H1 (cell line): ENCODE results near the gene CS. TPM values are rescaled to one million over a fixed set of nuclear protein-coding genes. Genes with fewer than 3 reads are reported as not detected.

ENCODE experiments used
- CTCF ChIA-PET: fragments of 300-600 bp; sonication (Branson Sonifier 250); formaldehyde crosslinking; loops from one replicate; lab custom pipeline; 2021; ENCODE audit not compliant: partially characterized antibody; lab: Charles Lee
- POLR2A ChIA-PET: fragments of 300-600 bp; sonication (Branson Sonifier 250); formaldehyde crosslinking; loops from one replicate; lab custom pipeline; 2021; ENCODE audit warnings: inconsistent platforms; ENCODE audit not compliant: partially characterized antibody; lab: Charles Lee
- DNase-seq, 2 experiments: peaks; one replicate each; pipeline versions ENCODE4 v3.0.0 to v3.0.0-alpha.2; 2010 to 2022; ENCODE audit warnings: low spot score in 2 of 2, low read depth in 1 of 2, mixed read lengths in 1 of 2
- FAIRE-seq: peaks from 2 replicates; lab custom pipeline; 2011; peaks lifted over from hg19 to GRCh38; lab: Jason Lieb, UNC
- H2AFZ ChIP-seq: 2 replicates; pipeline ENCODE4 v1.8.1; 2012; ENCODE audit warnings: low read length, inconsistent platforms
- H2AK5ac ChIP-seq: 2 replicates; pipeline ENCODE4 v1.6.1; 2013; ENCODE audit warnings: low read depth, low read length
- H2BK120ac ChIP-seq: replicated peaks from 2 replicates; pipeline ENCODE3; 2013; ENCODE audit warnings: low read depth, low read length, inconsistent platforms
- H2BK12ac ChIP-seq: 2 replicates; pipeline ENCODE4 v1.6.1; 2013; ENCODE audit warnings: low read depth, low read length
- H2BK15ac ChIP-seq: 2 replicates; pipeline ENCODE4 v1.6.1; 2013; ENCODE audit warnings: low read length
- H2BK20ac ChIP-seq: 2 replicates; pipeline ENCODE4 v1.6.1; 2013; ENCODE audit warnings: low read length
- H2BK5ac ChIP-seq: 2 replicates; pipeline ENCODE4 v1.6.1; 2013; ENCODE audit warnings: low read depth, low read length
- H3K14ac ChIP-seq: 2 replicates; pipeline ENCODE4 v1.6.1; 2013; ENCODE audit warnings: inconsistent platforms; ENCODE audit not compliant: insufficient read length
- H3K18ac ChIP-seq: 2 replicates; pipeline ENCODE4 v1.6.1; 2013; ENCODE audit warnings: low read length; ENCODE audit errors: extremely low read depth
- H3K23ac ChIP-seq: 2 replicates; pipeline ENCODE4 v1.6.1; 2013; ENCODE audit warnings: inconsistent platforms; ENCODE audit not compliant: insufficient read length
- H3K23me2 ChIP-seq: 2 replicates; pipeline ENCODE4 v1.6.1; 2013; ENCODE audit warnings: low read depth, low read length
- H3K27ac ChIP-seq: 2 replicates; pipeline ENCODE4 v1.6.1; 2011; ENCODE audit warnings: low read depth, low read length, inconsistent platforms
- H3K27me3 ChIP-seq, 4 experiments: replicated peaks in 1 of 4; 1 replicate in 1 of 4; 2 replicates in 3 of 4; pipeline versions ENCODE4 v1.6.1 to v1.8.1; 2011 to 2013; ENCODE audit warnings: low read length in 3 of 4, mild to moderate bottlenecking in 3 of 4, inconsistent platforms in 2 of 4, mixed read lengths in 2 of 4, moderate library complexity in 1 of 4; ENCODE audit not compliant: control insufficient read depth in 3 of 4, insufficient read depth in 3 of 4; ENCODE audit errors: extremely low read depth in 1 of 4
- H3K36me3 ChIP-seq, 4 experiments: 2 replicates each; pipeline versions ENCODE4 v1.6.1 to v1.8.1; 2011 to 2013; ENCODE audit warnings: mild to moderate bottlenecking in 4 of 4, low read length in 3 of 4, moderate library complexity in 2 of 4, control low read depth in 1 of 4, inconsistent platforms in 1 of 4; ENCODE audit not compliant: insufficient read depth in 4 of 4, control insufficient read depth in 2 of 4
- H3K4ac ChIP-seq: replicated peaks from 2 replicates; pipeline ENCODE3; 2013; ENCODE audit warnings: low read length, low read depth, mixed read lengths, inconsistent platforms; ENCODE audit not compliant: insufficient read length
- H3K4me1 ChIP-seq, 4 experiments: replicated peaks in 1 of 4; 1 replicate in 1 of 4; 2 replicates in 3 of 4; pipeline versions ENCODE4 v1.6.1 to v1.8.1; 2011 to 2013; ENCODE audit warnings: low read length in 3 of 4, inconsistent platforms in 2 of 4, mixed read lengths in 1 of 4; ENCODE audit not compliant: insufficient read depth in 4 of 4, control insufficient read depth in 3 of 4
- H3K4me2 ChIP-seq, 2 experiments: 2 replicates each; pipeline versions ENCODE4 v1.6.1 to v1.8.1; 2011 to 2013; ENCODE audit warnings: low read depth in 2 of 2, low read length in 2 of 2, control low read depth in 1 of 2, inconsistent platforms in 1 of 2, mild to moderate bottlenecking in 1 of 2; ENCODE audit not compliant: insufficient read depth in 1 of 2
- H3K4me3 ChIP-seq, 4 experiments: fragments of 200-600, 300-600 bp in 1 of 4; sonication (generic), shearing (Covaris generic), sonication (Bioruptor Twin) in 1 of 4; 2 replicates each; pipeline versions ENCODE4 v1.5.1 to v1.8.1; 2011 to 2016; ENCODE audit warnings: low read length in 4 of 4, low read depth in 3 of 4, control low read depth in 2 of 4, inconsistent platforms in 2 of 4, mild to moderate bottlenecking in 2 of 4, mixed read lengths in 1 of 4, moderate library complexity in 1 of 4; ENCODE audit not compliant: insufficient read depth in 2 of 4; ENCODE audit errors: extremely low read depth in 1 of 4
- H3K56ac ChIP-seq: replicated peaks from 2 replicates; pipeline ENCODE3; 2013; ENCODE audit warnings: low read depth, mild to moderate bottlenecking, mixed read lengths, low read length, inconsistent platforms; ENCODE audit not compliant: insufficient read length
- H3K79me1 ChIP-seq: 2 replicates; pipeline ENCODE4 v1.6.1; 2013; ENCODE audit warnings: low read depth, low read length, control low read depth
- H3K79me2 ChIP-seq, 2 experiments: 2 replicates each; pipeline versions ENCODE4 v1.6.1 to v1.8.1; 2012 to 2013; ENCODE audit warnings: low read length in 2 of 2, mild to moderate bottlenecking in 2 of 2, inconsistent platforms in 1 of 2; ENCODE audit not compliant: insufficient read depth in 2 of 2, control insufficient read depth in 1 of 2
- H3K9ac ChIP-seq, 4 experiments: replicated peaks in 1 of 4; 1 replicate in 1 of 4; 2 replicates in 3 of 4; pipeline versions ENCODE4 v1.6.1 to v1.8.1; 2011 to 2013; ENCODE audit warnings: low read depth in 3 of 4, low read length in 3 of 4, control low read depth in 2 of 4, mild to moderate bottlenecking in 2 of 4, moderate library complexity in 2 of 4, inconsistent platforms in 1 of 4; ENCODE audit errors: extremely low read depth in 1 of 4
- H3K9me3 ChIP-seq, 2 experiments: 2 replicates each; pipeline versions ENCODE4 v1.6.1 to v1.8.1; 2012 to 2013; ENCODE audit warnings: mild to moderate bottlenecking in 2 of 2, moderate library complexity in 2 of 2, control low read depth in 1 of 2, inconsistent platforms in 1 of 2, low read depth in 1 of 2, low read length in 1 of 2, mixed read lengths in 1 of 2; ENCODE audit not compliant: insufficient read depth in 2 of 2
- H4K20me1 ChIP-seq, 2 experiments: replicated peaks in 1 of 2; 2 replicates each; pipeline versions ENCODE3 to v1.8.1; 2011 to 2013; ENCODE audit warnings: inconsistent platforms in 2 of 2, low read length in 2 of 2, mild to moderate bottlenecking in 1 of 2; ENCODE audit not compliant: insufficient read depth in 2 of 2, control insufficient read depth in 1 of 2
- H4K5ac ChIP-seq: 2 replicates; pipeline ENCODE4 v1.6.1; 2013; ENCODE audit warnings: low read length, low read depth, mixed read lengths, inconsistent platforms; ENCODE audit not compliant: insufficient read length
- H4K8ac ChIP-seq: 2 replicates; pipeline ENCODE4 v1.8.0; 2013; ENCODE audit warnings: mild to moderate bottlenecking, moderate library complexity, low read length, inconsistent platforms; ENCODE audit not compliant: insufficient read depth; ENCODE audit errors: extremely low read depth
- H4K91ac ChIP-seq: replicated peaks from 2 replicates; pipeline ENCODE3; 2013; ENCODE audit warnings: low read length, mixed read lengths, inconsistent platforms; ENCODE audit not compliant: insufficient read length
- CBX5 ChIP-seq: fragments of 300-800, 300-1000 bp; sonication (generic); IDR thresholded peaks from 2 replicates; pipeline ENCODE4 v1.7.1; 2016; ENCODE audit warnings: antibody characterized with exemption, low read length, low read depth
- CTBP2 ChIP-seq: IDR thresholded peaks from 2 replicates; pipeline ENCODE4 v1.7.0; 2011; ENCODE audit warnings: borderline replicate concordance, mild to moderate bottlenecking, moderate library complexity, mixed read lengths, low read length; ENCODE audit not compliant: insufficient read depth, insufficient read length
- CTCF ChIP-seq, 3 experiments: IDR thresholded peaks; 1 replicate in 2 of 3; 2 replicates in 1 of 3; pipeline versions ENCODE4 v1.5.1 to v1.6.1; 2011; ENCODE audit warnings: low read length in 3 of 3, mild to moderate bottlenecking in 3 of 3, inconsistent platforms in 2 of 3, low read depth in 1 of 3, moderate library complexity in 1 of 3; ENCODE audit not compliant: insufficient read depth in 1 of 3; ENCODE audit errors: control extremely low read depth in 1 of 3
- HDAC2 ChIP-seq, 2 experiments: fragments of 300-600 bp in 1 of 2; sonication (generic) in 1 of 2; IDR thresholded peaks; 2 replicates each; pipeline ENCODE4 v1.6.1; 2011 to 2012; ENCODE audit warnings: low read depth in 2 of 2, low read length in 2 of 2, mild to moderate bottlenecking in 2 of 2, moderate library complexity in 2 of 2, borderline replicate concordance in 1 of 2, inconsistent platforms in 1 of 2
- RAD21 ChIP-seq, 2 experiments: IDR thresholded peaks in 1 of 2; conservative IDR thresholded peaks in 1 of 2; 2 replicates each; pipeline ENCODE4 v1.6.1; 2011; ENCODE audit warnings: low read depth in 2 of 2, low read length in 2 of 2, improper control_type of control experiment in 1 of 2, inconsistent platforms in 1 of 2, mild to moderate bottlenecking in 1 of 2, moderate library complexity in 1 of 2
- WGBS, 2 experiments: shearing (Covaris generic) in 1 of 2; methylation state at CpG; one replicate each; pipeline versions ENCODE4 v1.1.6 to v1.1.7; 2013 to 2015; ENCODE audit warnings: low lambda C conversion rate in 2 of 2, mixed read lengths in 2 of 2, inconsistent platforms in 1 of 2, low coverage in 1 of 2, missing lambda C conversion rate in 1 of 2; ENCODE audit not compliant: insufficient replicate concordance in 2 of 2, insufficient coverage in 1 of 2, insufficient read length in 1 of 2; ENCODE audit errors: extremely low coverage in 1 of 2, missing lambda C conversion rate in 1 of 2; 5-methylcytosine and 5-hydroxymethylcytosine counted together
- polyA plus RNA-seq, 7 experiments: library from polyadenylated mRNA; depleted of rRNA in 3 of 7; stranded (reverse) in 5 of 7; unstranded in 2 of 7; fragments of >200 nt in 5 of 7; fragments of 200-250 nt in 2 of 7; gene quantifications; 1 replicate in 5 of 7; 2 replicates in 1 of 7; 4 replicates in 1 of 7; pipeline versions ENCODE4 v1.2.1 to v1.2.3, GENCODE V29; 2011 to 2013; ENCODE audit warnings: missing spikeins in 2 of 7, mixed read lengths in 2 of 7
- total RNA-seq: library from RNA; stranded (reverse); fragmentation: NEBNext Ultra II Directional; extraction: Animal tissue kit (Norgen Biotek cat#: 25700); gene quantifications from 2 replicates; pipeline ENCODE4 v1.2.1, GENCODE V29; 2021

Gene CS
- total and polyA plus RNA-seq, 2 of the 8 experiments (the other 6 are each of a cell fraction or from before 2014, with no cell fraction given): 96.6 to 238 TPM

DNA sequence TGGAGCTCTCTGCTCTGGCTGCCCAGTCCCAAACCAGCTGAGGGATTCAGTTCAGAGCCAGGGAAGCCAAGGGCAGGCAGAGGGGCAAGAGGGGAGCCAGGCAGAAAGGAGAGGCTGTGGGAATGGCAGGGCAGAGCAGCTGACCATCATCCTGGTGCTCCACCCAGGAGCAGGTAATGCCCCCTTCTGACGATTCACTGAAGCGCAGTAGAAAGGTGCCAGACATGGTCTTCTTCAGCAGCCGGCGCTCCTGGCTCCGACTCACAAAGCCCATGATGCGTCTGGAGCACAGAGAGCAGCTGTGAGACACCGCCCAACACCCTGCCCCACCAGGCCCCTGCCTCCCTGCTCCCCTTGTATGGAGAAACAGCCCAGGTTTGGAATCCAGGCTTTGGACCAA, 46.5 kb upstream of the CS start:
- Histone ChIP-seq H3K9me3 (no peaks in the 10 kb centered on the region; a peak in 1 of 4 replicates), H4K91ac (no peak overlapping the region), H4K20me1 (no peaks in the 10 kb centered on the region), H3K23ac (no peak overlapping the region), H3K4me3 (no peak overlapping the region), H3K27ac (no peak overlapping the region), H3K79me2 (no peaks in the 10 kb centered on the region), H3K9ac (no peak overlapping the region), H4K8ac (no peak overlapping the region; the same call in 1 of the 2 replicates), H2AFZ (no peak overlapping the region), H2BK120ac (no peak overlapping the region), H2BK20ac (no peak overlapping the region), H3K36me3 (peaks cover 13 to 57% (median 41%) of the 10 kb centered on the region in 4 experiments), H3K18ac (no peak overlapping the region), H3K4ac (no peak overlapping the region), H3K4me2 (no peak overlapping the region), H3K56ac (no peak overlapping the region), H3K4me1 (no peaks in the 10 kb centered on the region), H2BK12ac (no peak overlapping the region), H4K5ac (no peak overlapping the region), H3K23me2 (no peaks in the 10 kb centered on the region), H3K79me1 (no peaks in the 10 kb centered on the region; the same call in 1 of the 2 replicates), H3K14ac (no peak overlapping the region), H2BK15ac (no peak overlapping the region), H2BK5ac (no peak overlapping the region; the same call in 1 of the 2 replicates), H3K27me3 (no peaks in the 10 kb centered on the region), H2AK5ac (no peak overlapping the region)
- CTCF ChIA-PET: interaction anchor here (0.6 to 3.5 kb wide), 15 partner anchors 9 to 1168 kb away, joined by 3 to 21 read pairs (median 5); partner anchors contain the start of genes CNPY2, IL23A, PAN2 and STAT2
- FAIRE-seq: no peak
- TF ChIP-seq CBX5 (no peak), CTBP2 (no peak), RAD21 (IDR thresholded peaks at IDR 0.05 in 1 of 2, conservative IDR thresholded peaks at IDR 0.05 in 1 of 2; ENCODE audit: low read depth in 2 of 2, low read length in 2 of 2) (peak; percentile 52 to 61), HDAC2 (IDR thresholded peaks at IDR 0.05; ENCODE audit: borderline replicate concordance in 1 of 2, low read depth in 2 of 2, low read length in 2 of 2) (no peak), CTCF (IDR thresholded peaks at IDR 0.05; ENCODE audit: control extremely low read depth in 1 of 3, insufficient read depth in 1 of 3, low read depth in 1 of 3, low read length in 3 of 3) (peak; percentile 38 to 56 (median 46))
- 94% methylated on average over 7 of the region's 7 CpGs; no CpG with 5 or more reads in 1 of the 2 experiments for WGBS, 2 experiments
- POLR2A ChIA-PET: interaction anchor here (0.7 to 5.1 kb wide), 8 partner anchors 12 to 65 kb away, joined by 3 to 26 read pairs (median 4); partner anchors contain the start of genes CNPY2, PAN2 and STAT2
- DNase-seq: peak in 1 of 2 experiments; percentile 63
